HepG2 (cell line): Measurements from ENCODE around the gene LHPP. TPM values are rescaled to one million over a fixed set of nuclear protein-coding genes. Genes with fewer than 3 reads are reported as not detected.

Experiments used
- BATF2 ChIP-seq: sonication (generic); formaldehyde crosslinking; IDR thresholded peaks from 2 replicates; pipeline ENCODE4 v1.8.0; 2022; ENCODE audit warnings: mild to moderate bottlenecking, missing genetic modification reagents, moderate library complexity
- CENPX ChIP-seq: sonication (generic); formaldehyde crosslinking; IDR thresholded peaks from 2 replicates; pipeline ENCODE4 v1.9.0; 2021; ENCODE audit warnings: mild to moderate bottlenecking, missing genetic modification reagents, moderate library complexity
- DR1 ChIP-seq: sonication (generic); formaldehyde crosslinking; IDR thresholded peaks from 2 replicates; pipeline ENCODE4 v1.8.0; 2021; ENCODE audit warnings: mild to moderate bottlenecking, missing genetic modification reagents, inconsistent platforms
- ELF1 ChIP-seq: sonication (generic); formaldehyde crosslinking; IDR thresholded peaks from 2 replicates; pipeline ENCODE4 v1.4.0; 2020; ENCODE audit warnings: missing genetic modification reagents
- HES4 ChIP-seq: sonication (generic); formaldehyde crosslinking; IDR thresholded peaks from 2 replicates; pipeline ENCODE4 v1.9.0; 2021; ENCODE audit warnings: mild to moderate bottlenecking, missing genetic modification reagents, borderline replicate concordance
- SOX6 ChIP-seq, 2 experiments: fragments of 450-650 bp in 1 of 2; sonication (generic) in 1 of 2; formaldehyde crosslinking in 1 of 2; IDR thresholded peaks; 2 replicates each; pipeline versions ENCODE4 v1.4.0 to v1.6.1; 2017 to 2020; ENCODE audit warnings: antibody characterized with exemption in 1 of 2, mild to moderate bottlenecking in 1 of 2, missing genetic modification reagents in 1 of 2
- TFDP2 ChIP-seq: sonication (generic); formaldehyde crosslinking; IDR thresholded peaks from 2 replicates; pipeline ENCODE4 v1.4.0; 2020; ENCODE audit warnings: missing genetic modification reagents
- ZBTB8A ChIP-seq: sonication (generic); formaldehyde crosslinking; IDR thresholded peaks from 2 replicates; pipeline ENCODE4 v1.4.0; 2020; ENCODE audit warnings: mild to moderate bottlenecking, low read depth, missing genetic modification reagents, borderline replicate concordance
- ZNF292 ChIP-seq: sonication (generic); formaldehyde crosslinking; IDR thresholded peaks from 2 replicates; pipeline ENCODE4 v1.8.1; 2022; ENCODE audit warnings: mild to moderate bottlenecking, low read depth, missing genetic modification reagents, borderline replicate concordance
- ZNF713 ChIP-seq: sonication (generic); formaldehyde crosslinking; IDR thresholded peaks from 2 replicates; pipeline ENCODE4 v1.4.0; 2020; ENCODE audit warnings: mild to moderate bottlenecking, missing genetic modification reagents
- ZNF883 ChIP-seq: sonication (generic); formaldehyde crosslinking; IDR thresholded peaks from 2 replicates; pipeline ENCODE4 v1.5.1; 2020; ENCODE audit warnings: mild to moderate bottlenecking, missing genetic modification reagents; ENCODE audit errors: not compliant biosample characterization
- polyA plus RNA-seq, 8 experiments: library from polyadenylated mRNA; depleted of rRNA in 3 of 8; stranded (reverse) in 7 of 8; unstranded in 1 of 8; fragments of >200 nt; fragmentation: Illumina TruSeq in 4 of 8; extraction: Trizol in 4 of 8; gene quantifications; 2 replicates each; pipeline versions ENCODE4 v1.2.1 to v1.2.3, GENCODE V29; 2011 to 2016; ENCODE audit warnings: low read depth in 4 of 8, missing spikeins in 1 of 8, mixed read lengths in 1 of 8; ENCODE audit not compliant: insufficient read depth in 1 of 8
- total RNA-seq, 5 experiments: library from RNA; depleted of rRNA; stranded (reverse); fragments of >200 nt; fragmentation: Illumina TruSeq; extraction: Trizol; gene quantifications; 2 replicates each; pipeline ENCODE4 v1.2.3, GENCODE V29; 2016; ENCODE audit warnings: low read depth in 1 of 5
- TF ChIP-seq, protein P1 (sequence below): sonication (generic); formaldehyde crosslinking; IDR thresholded peaks from one replicate; pipeline ENCODE4 v1.5.1; 2020; ENCODE audit warnings: mild to moderate bottlenecking, missing genetic modification reagents; ENCODE audit errors: not compliant biosample characterization
- TF ChIP-seq, protein P2 (sequence below): IDR thresholded peaks from 2 replicates; pipeline ENCODE4 v1.6.1; 2016; ENCODE audit warnings: low read depth, borderline replicate concordance
- TF ChIP-seq, protein P3 (sequence below): sonication (generic); formaldehyde crosslinking; IDR thresholded peaks from 2 replicates; pipeline ENCODE4 v1.8.0; 2022; ENCODE audit warnings: missing genetic modification reagents, mild to moderate bottlenecking, borderline replicate concordance

The LHPP gene
- total and polyA plus RNA-seq, 2 of the 13 experiments (the other 11 are each of a cell fraction or from before 2014, with no cell fraction given): 5.2 to 13.1 TPM

DNA sequence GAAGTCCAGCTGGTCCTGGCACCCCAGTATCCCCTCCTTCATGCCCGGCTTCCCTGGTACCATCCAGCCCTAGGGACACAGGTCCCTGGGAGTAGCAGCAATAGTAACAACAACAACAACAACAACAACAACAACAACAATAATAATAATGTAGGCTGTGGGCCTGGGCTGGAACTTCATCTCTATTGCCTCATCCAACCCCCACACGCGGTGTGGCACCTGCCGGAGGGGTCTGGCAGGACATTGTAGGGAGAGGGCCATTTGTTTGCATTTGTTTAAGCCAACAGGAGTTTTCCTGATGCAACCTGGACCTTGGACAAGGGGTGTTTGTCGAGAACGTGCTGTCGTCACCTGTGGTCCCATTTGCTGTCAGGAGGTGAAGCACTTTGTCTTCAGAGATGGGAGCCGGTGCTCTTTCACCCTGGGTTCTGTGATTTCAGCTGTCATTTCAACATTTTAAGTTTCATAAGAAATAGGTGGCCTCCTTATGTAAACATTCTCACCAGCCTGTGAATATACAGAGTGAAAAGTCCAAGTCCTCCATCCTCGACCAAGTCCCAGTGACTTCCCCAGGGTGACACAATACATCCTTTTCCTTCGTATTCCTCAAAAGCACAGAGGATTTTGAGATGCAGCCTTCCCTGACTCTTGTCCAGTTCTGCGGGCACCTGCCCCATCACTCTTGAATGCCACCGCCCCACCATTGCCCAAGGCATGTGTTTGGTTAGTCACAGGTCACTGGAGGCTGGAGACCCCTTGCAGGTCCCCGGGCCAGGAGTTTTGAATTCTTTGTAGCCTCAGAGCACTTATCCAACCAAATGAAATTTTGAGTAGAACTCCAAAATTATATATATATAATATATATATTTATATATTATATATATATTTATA, 9.2 kb downstream of the LHPP start (continued):
- TF ChIP-seq, protein P1, sequence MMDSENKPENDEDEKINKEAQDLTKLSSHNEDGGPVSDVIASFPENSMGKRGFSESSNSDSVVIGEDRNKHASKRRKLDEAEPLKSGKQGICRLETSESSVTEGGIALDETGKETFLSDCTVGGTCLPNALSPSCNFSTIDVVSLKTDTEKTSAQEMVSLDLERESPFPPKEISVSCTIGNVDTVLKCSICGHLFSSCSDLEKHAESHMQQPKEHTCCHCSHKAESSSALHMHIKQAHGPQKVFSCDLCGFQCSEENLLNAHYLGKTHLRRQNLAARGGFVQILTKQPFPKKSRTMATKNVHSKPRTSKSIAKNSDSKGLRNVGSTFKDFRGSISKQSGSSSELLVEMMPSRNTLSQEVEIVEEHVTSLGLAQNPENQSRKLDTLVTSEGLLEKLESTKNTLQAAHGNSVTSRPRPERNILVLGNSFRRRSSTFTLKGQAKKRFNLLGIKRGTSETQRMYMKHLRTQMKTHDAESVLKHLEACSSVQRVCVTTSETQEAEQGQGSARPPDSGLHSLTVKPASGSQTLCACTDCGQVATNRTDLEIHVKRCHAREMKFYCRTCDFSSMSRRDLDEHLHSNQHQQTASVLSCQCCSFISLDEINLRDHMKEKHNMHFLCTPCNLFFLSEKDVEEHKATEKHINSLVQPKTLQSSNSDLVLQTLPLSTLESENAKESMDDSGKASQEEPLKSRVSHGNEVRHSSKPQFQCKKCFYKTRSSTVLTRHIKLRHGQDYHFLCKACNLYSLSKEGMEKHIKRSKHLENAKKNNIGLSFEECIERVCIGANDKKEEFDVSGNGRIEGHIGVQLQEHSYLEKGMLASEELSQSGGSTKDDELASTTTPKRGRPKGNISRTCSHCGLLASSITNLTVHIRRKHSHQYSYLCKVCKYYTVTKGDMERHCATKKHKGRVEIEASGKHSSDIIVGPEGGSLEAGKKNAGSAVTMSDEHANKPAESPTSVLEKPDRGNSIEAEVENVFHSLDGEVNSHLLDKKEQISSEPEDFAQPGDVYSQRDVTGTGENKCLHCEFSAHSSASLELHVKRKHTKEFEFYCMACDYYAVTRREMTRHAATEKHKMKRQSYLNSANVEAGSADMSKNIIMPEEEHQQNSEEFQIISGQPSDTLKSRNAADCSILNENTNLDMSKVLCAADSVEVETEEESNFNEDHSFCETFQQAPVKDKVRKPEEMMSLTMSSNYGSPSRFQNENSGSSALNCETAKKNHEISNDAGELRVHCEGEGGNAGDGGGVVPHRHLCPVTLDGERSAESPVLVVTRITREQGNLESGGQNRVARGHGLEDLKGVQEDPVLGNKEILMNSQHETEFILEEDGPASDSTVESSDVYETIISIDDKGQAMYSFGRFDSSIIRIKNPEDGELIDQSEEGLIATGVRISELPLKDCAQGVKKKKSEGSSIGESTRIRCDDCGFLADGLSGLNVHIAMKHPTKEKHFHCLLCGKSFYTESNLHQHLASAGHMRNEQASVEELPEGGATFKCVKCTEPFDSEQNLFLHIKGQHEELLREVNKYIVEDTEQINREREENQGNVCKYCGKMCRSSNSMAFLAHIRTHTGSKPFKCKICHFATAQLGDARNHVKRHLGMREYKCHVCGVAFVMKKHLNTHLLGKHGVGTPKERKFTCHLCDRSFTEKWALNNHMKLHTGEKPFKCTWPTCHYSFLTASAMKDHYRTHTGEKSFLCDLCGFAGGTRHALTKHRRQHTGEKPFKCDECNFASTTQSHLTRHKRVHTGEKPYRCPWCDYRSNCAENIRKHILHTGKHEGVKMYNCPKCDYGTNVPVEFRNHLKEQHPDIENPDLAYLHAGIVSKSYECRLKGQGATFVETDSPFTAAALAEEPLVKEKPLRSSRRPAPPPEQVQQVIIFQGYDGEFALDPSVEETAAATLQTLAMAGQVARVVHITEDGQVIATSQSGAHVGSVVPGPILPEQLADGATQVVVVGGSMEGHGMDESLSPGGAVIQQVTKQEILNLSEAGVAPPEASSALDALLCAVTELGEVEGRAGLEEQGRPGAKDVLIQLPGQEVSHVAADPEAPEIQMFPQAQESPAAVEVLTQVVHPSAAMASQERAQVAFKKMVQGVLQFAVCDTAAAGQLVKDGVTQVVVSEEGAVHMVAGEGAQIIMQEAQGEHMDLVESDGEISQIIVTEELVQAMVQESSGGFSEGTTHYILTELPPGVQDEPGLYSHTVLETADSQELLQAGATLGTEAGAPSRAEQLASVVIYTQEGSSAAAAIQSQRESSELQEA: no peak
- TF ChIP-seq, protein P2, sequence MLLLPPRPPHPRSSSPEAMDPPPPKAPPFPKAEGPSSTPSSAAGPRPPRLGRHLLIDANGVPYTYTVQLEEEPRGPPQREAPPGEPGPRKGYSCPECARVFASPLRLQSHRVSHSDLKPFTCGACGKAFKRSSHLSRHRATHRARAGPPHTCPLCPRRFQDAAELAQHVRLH (CRISPR knock-in tag): peak; percentile 80; the same call in 1 of the 2 replicates
- no peak for TF ChIP-seq HES4 (CRISPR knock-in tag)
- TF ChIP-seq ZNF883: no peak
- no peak for TF ChIP-seq CENPX (CRISPR knock-in tag)
- TF ChIP-seq DR1 (CRISPR knock-in tag): no peak
- no peak for TF ChIP-seq ZNF292
- no peak for TF ChIP-seq ZNF713 (CRISPR knock-in tag)
- TF ChIP-seq TFDP2 (CRISPR knock-in tag): peak; percentile 41; the same call in 1 of the 2 replicates
- TF ChIP-seq SOX6 (IDR thresholded peaks at IDR 0.05): no peak
- peak; percentile 98 for TF ChIP-seq SOX6 (CRISPR knock-in tag; IDR thresholded peaks at IDR 0.05)
- 0 out of 2 replicates have a peak, but pooled peaks have one; percentile 39 for TF ChIP-seq ELF1
- no peak for TF ChIP-seq BATF2 (CRISPR knock-in tag)
- no peak for TF ChIP-seq ZBTB8A (CRISPR knock-in tag)
- TF ChIP-seq, protein P3, sequence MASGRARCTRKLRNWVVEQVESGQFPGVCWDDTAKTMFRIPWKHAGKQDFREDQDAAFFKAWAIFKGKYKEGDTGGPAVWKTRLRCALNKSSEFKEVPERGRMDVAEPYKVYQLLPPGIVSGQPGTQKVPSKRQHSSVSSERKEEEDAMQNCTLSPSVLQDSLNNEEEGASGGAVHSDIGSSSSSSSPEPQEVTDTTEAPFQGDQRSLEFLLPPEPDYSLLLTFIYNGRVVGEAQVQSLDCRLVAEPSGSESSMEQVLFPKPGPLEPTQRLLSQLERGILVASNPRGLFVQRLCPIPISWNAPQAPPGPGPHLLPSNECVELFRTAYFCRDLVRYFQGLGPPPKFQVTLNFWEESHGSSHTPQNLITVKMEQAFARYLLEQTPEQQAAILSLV (CRISPR knock-in tag): peak; percentile 86
